ENCODE measurements around the gene TMEM272.

Gene TMEM272

GRCh38 chr13:51856027-51856736, 11.2 kb upstream of the TMEM272 start:
- no peak for DNase-seq

GRCh38 chr13:51849145-51850101, 4.4 kb upstream of the TMEM272 start:
- no peak for DNase-seq

- DNase-seq = no peak
These were observed 3.7 kb upstream of the TMEM272 start for GRCh38 chr13:51848674-51849073.

- no peak for DNase-seq
These were observed 1.8 kb upstream of the TMEM272 start for GRCh38 chr13:51846756-51847155.

- DNase-seq = no peak
These were observed 769 bp upstream of the TMEM272 start for GRCh38 chr13:51845574-51846318.

- DNase-seq = no peak
These were observed 1.4 kb downstream of the TMEM272 start for GRCh38 chr13:51843529-51843928.

GRCh38 chr13:51841732-51842131, 3.2 kb downstream of the TMEM272 start:
- peak in 1 of 51 donors; percentile 12 for DNase-seq

GRCh38 chr13:51840917-51841316, 4.1 kb downstream of the TMEM272 start:
- DNase-seq = no peak

GRCh38 chr13:51839711-51840540, 5.1 kb downstream of the TMEM272 start:
- DNase-seq = no peak

GRCh38 chr13:51838240-51838846, 6.6 kb downstream of the TMEM272 start:
- DNase-seq = no peak

GRCh38 chr13:51837016-51837415, 8.0 kb downstream of the TMEM272 start:
- no peak for DNase-seq

- peak in 1 of 51 donors; percentile 23 for DNase-seq
These were observed 10.3 kb downstream of the TMEM272 start for GRCh38 chr13:51834581-51835171.

GRCh38 chr13:51833980-51834379, 11.0 kb downstream of the TMEM272 start:
- no peak for DNase-seq

- peak in 6 of 51 donors; percentile 7 to 29 (median 14) for DNase-seq
These were observed 12.4 kb downstream of the TMEM272 start for GRCh38 chr13:51832471-51833152.

- DNase-seq = no peak
These were observed 13.5 kb downstream of the TMEM272 start for GRCh38 chr13:51831519-51831918.

- DNase-seq = no peak
These were observed 15.4 kb downstream of the TMEM272 start for GRCh38 chr13:51829568-51829899.

- no peak for DNase-seq
These were observed 16.0 kb downstream of the TMEM272 start for GRCh38 chr13:51828730-51829567.

GRCh38 chr13:51827254-51827653, 17.7 kb downstream of the TMEM272 start:
- DNase-seq = no peak

GRCh38 chr13:51826606-51827005, 18.4 kb downstream of the TMEM272 start:
- peak in 1 of 51 donors; percentile 22 for DNase-seq

Measured in hypothalamus (tissue), 51 donors.